ENCODE results near the gene WHRN.

The WHRN gene

DNA sequence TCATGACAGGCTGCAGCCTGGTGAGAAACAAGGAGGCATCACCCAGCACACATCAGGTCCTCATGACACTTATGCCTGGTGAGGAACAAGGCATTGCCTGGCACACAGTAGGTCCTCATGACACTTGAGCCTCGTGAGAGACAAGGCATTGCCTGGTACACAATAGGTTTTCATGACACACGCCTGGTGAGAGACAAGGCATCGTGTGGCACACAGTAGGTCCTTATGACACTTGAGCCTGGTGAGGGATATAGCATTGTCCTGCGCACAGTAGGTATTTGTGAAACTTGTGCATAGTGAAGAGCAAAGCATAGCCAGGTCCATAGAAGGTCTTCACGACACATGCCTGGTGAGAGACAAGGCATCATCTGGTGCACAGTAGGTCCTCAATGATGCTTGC is 23.5 kb downstream of the WHRN start:
- H3K79me1 ChIP-seq (ENCODE audit: low read length), result no peaks in the 10 kb centered on the region
- H3K4me1 ChIP-seq (ENCODE audit: control insufficient read depth, low read depth, low read length), result no peaks in the 10 kb centered on the region
- no peak overlapping the region for H3K27ac ChIP-seq (ENCODE audit: low read depth, low read length)
- H3K4me3 ChIP-seq (ENCODE audit: low read length), result no peak overlapping the region
- H3K4me2 ChIP-seq (ENCODE audit: low read length), result no peak overlapping the region
- H3K4ac ChIP-seq (ENCODE audit: low read depth, low read length), result no peak overlapping the region
- no peak overlapping the region for H3K9ac ChIP-seq (ENCODE audit: low read length)
- no peak overlapping the region for H2BK15ac ChIP-seq (replicated peaks; ENCODE audit: low read depth)
- H3K27me3 ChIP-seq (ENCODE audit: insufficient read depth, low read length, poor library complexity), result no peaks in the 10 kb centered on the region
- no peaks in the 10 kb centered on the region for H3K79me2 ChIP-seq (ENCODE audit: control insufficient read depth, insufficient read depth, low read length)
- no peak overlapping the region for H3K18ac ChIP-seq (ENCODE audit: low read length)
- H4K5ac ChIP-seq (ENCODE audit: low read length), result no peak overlapping the region
- H2AK5ac ChIP-seq (ENCODE audit: low read length), result no peak overlapping the region
- no peak overlapping the region for H3K56ac ChIP-seq (ENCODE audit: low read length)
- DNase-seq, result no peak
- no peak overlapping the region for H4K8ac ChIP-seq (ENCODE audit: low read depth, low read length)
- H3K36me3 ChIP-seq (ENCODE audit: control insufficient read depth, insufficient read depth, low read length), result no peaks in the 10 kb centered on the region
- no peak overlapping the region for H2BK120ac ChIP-seq (ENCODE audit: low read depth, low read length)
- H2BK5ac ChIP-seq (ENCODE audit: low read length), result no peak overlapping the region
- WGBS (ENCODE audit: extremely low coverage, insufficient coverage, low lambda C conversion rate), result no CpG with 5 or more reads among the region's 5 CpGs
- no peak overlapping the region for H3K23ac ChIP-seq (ENCODE audit: low read length)

DNA sequence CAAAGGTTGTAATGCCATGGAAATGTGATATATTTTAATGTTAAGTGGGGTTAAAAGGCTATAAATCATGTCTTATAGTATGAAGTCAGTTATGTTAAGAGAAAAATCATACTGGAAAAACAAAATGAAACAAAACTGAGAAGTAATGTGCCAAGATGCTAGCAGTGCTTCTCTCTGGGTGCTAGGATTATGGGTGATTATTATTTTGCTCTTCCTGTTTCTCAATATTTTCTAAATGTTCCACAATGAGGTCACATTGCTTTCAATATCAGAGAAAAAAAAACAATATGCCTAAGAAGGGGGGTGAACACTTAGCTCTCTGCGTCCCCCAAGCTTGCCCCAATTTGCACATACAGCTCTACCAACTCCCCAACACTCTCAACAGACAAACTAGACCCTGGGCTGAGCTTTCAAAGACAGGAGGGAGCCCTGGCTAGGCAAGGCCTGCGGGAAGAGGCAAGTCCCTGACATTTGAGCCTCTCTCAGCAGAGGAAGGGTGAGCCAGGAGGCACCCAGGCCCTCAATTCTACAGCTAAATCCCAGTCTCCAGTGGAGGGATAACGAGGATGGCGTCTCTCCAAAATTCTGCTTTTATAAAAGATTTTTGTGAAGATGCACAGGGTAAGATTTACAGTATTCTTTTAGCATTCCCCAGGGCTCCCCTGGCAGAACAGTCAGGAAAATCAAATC is 24.4 kb downstream of the WHRN start:
- no peak overlapping the region for H2BK5ac ChIP-seq (ENCODE audit: low read length)
- no peak overlapping the region for H4K8ac ChIP-seq (ENCODE audit: low read depth, low read length)
- no peaks in the 10 kb centered on the region for H3K79me1 ChIP-seq (ENCODE audit: low read length)
- no peak overlapping the region for H3K4me3 ChIP-seq (ENCODE audit: low read length)
- DNase-seq, result no peak
- H3K56ac ChIP-seq (ENCODE audit: low read length), result no peak overlapping the region
- no CpG with 5 or more reads among the region's 4 CpGs for WGBS (ENCODE audit: extremely low coverage, insufficient coverage, low lambda C conversion rate)
- no peak overlapping the region for H3K4me2 ChIP-seq (ENCODE audit: low read length)
- H3K79me2 ChIP-seq (ENCODE audit: control insufficient read depth, insufficient read depth, low read length), result no peaks in the 10 kb centered on the region
- H3K9ac ChIP-seq (ENCODE audit: low read length), result no peak overlapping the region
- no peak overlapping the region for H3K4ac ChIP-seq (ENCODE audit: low read depth, low read length)
- H3K4me1 ChIP-seq (ENCODE audit: control insufficient read depth, low read depth, low read length), result no peaks in the 10 kb centered on the region
- H2BK15ac ChIP-seq (replicated peaks; ENCODE audit: low read depth), result no peak overlapping the region
- H3K23ac ChIP-seq (ENCODE audit: low read length), result no peak overlapping the region
- H2BK120ac ChIP-seq (ENCODE audit: low read depth, low read length), result no peak overlapping the region
- no peaks in the 10 kb centered on the region for H3K27me3 ChIP-seq (ENCODE audit: insufficient read depth, low read length, poor library complexity)
- H3K36me3 ChIP-seq (ENCODE audit: control insufficient read depth, insufficient read depth, low read length), result no peaks in the 10 kb centered on the region
- no peak overlapping the region for H3K18ac ChIP-seq (ENCODE audit: low read length)
- H4K5ac ChIP-seq (ENCODE audit: low read length), result no peak overlapping the region
- no peak overlapping the region for H2AK5ac ChIP-seq (ENCODE audit: low read length)
- H3K27ac ChIP-seq (ENCODE audit: low read depth, low read length), result no peak overlapping the region

DNA sequence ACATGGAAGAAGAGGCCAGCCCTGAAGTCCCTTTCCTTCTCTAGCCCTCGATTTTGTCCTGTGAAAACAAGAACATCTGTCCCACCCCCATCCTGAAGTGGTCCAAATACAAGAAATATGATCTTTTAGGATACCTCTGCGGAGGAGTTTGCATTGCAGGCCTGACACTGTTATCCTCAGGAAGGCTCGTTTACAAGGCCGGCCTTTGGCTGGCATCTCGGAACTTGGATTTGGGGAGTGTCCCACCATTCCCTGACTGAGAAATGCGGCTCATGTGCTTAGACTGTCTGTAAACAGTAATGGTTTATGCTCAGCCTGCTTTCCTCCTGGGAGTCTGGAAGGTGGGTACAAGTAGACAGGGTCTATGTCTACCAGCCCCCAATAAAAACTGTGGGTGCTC is 26.4 kb downstream of the WHRN start:
- no peak overlapping the region for H3K23ac ChIP-seq (ENCODE audit: low read length)
- no peak overlapping the region for H2BK15ac ChIP-seq (replicated peaks; ENCODE audit: low read depth)
- H3K56ac ChIP-seq (ENCODE audit: low read length), result no peak overlapping the region
- no peak overlapping the region for H2BK5ac ChIP-seq (ENCODE audit: low read length)
- H2BK120ac ChIP-seq (ENCODE audit: low read depth, low read length), result no peak overlapping the region
- H3K4me2 ChIP-seq (ENCODE audit: low read length), result no peak overlapping the region
- no peak overlapping the region for H2AK5ac ChIP-seq (ENCODE audit: low read length)
- no peak overlapping the region for H3K27ac ChIP-seq (ENCODE audit: low read depth, low read length)
- no peak overlapping the region for H3K9ac ChIP-seq (ENCODE audit: low read length)
- no peak overlapping the region for H3K4ac ChIP-seq (ENCODE audit: low read depth, low read length)
- no peak for DNase-seq
- no peak overlapping the region for H4K5ac ChIP-seq (ENCODE audit: low read length)
- H3K4me3 ChIP-seq (ENCODE audit: low read length), result no peak overlapping the region
- H4K8ac ChIP-seq (ENCODE audit: low read depth, low read length), result no peak overlapping the region
- H3K4me1 ChIP-seq (ENCODE audit: control insufficient read depth, low read depth, low read length), result no peaks in the 10 kb centered on the region
- no peaks in the 10 kb centered on the region for H3K27me3 ChIP-seq (ENCODE audit: insufficient read depth, low read length, poor library complexity)
- WGBS (ENCODE audit: extremely low coverage, insufficient coverage, low lambda C conversion rate), result no CpG with 5 or more reads among the region's 6 CpGs
- H3K79me1 ChIP-seq (ENCODE audit: low read length), result no peaks in the 10 kb centered on the region
- no peaks in the 10 kb centered on the region for H3K36me3 ChIP-seq (ENCODE audit: control insufficient read depth, insufficient read depth, low read length)
- no peaks in the 10 kb centered on the region for H3K79me2 ChIP-seq (ENCODE audit: control insufficient read depth, insufficient read depth, low read length)
- H3K18ac ChIP-seq (ENCODE audit: low read length), result no peak overlapping the region

DNA sequence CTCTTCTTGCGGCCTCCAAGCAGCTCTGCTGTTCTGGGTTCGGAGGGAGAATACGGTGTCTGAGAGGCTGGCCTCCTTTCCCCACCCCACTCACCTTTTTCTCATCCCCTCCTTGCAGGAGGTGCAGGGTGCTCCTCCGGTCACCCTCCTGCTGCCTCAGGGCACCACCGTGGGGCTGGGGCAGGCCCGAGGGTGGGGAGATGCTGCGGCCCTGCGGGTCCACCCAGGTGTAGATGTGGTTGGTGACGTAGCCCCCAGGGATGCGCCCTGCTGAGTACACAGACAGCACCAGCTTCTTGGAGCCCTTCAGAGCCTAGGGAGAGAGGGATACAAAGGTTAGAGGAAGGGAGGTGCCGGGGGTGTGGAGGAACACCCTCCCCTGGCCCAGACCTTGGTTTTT is 26.8 kb downstream of the WHRN start:
- Histone ChIP-seq H3K23ac (ENCODE audit: low read length) (no peak overlapping the region), H2BK15ac (replicated peaks; ENCODE audit: low read depth) (no peak overlapping the region), H3K36me3 (ENCODE audit: control insufficient read depth, insufficient read depth, low read length) (no peaks in the 10 kb centered on the region), H3K27ac (ENCODE audit: low read depth, low read length) (no peak overlapping the region), H3K79me2 (ENCODE audit: control insufficient read depth, insufficient read depth, low read length) (no peaks in the 10 kb centered on the region), H3K4ac (ENCODE audit: low read depth, low read length) (no peak overlapping the region), H3K27me3 (ENCODE audit: insufficient read depth, low read length, poor library complexity) (no peaks in the 10 kb centered on the region), H3K4me2 (ENCODE audit: low read length) (no peak overlapping the region), H4K8ac (ENCODE audit: low read depth, low read length) (no peak overlapping the region), H2BK120ac (ENCODE audit: low read depth, low read length) (no peak overlapping the region), H4K5ac (ENCODE audit: low read length) (no peak overlapping the region), H3K4me1 (ENCODE audit: control insufficient read depth, low read depth, low read length) (no peaks in the 10 kb centered on the region), H3K4me3 (ENCODE audit: low read length) (no peak overlapping the region), H3K18ac (ENCODE audit: low read length) (no peak overlapping the region), H3K9ac (ENCODE audit: low read length) (no peak overlapping the region), H2AK5ac (ENCODE audit: low read length) (no peak overlapping the region), H3K56ac (ENCODE audit: low read length) (no peak overlapping the region), H2BK5ac (ENCODE audit: low read length) (no peak overlapping the region), H3K79me1 (ENCODE audit: low read length) (no peaks in the 10 kb centered on the region)
- WGBS (ENCODE audit: extremely low coverage, insufficient coverage, low lambda C conversion rate), result no CpG with 5 or more reads among the region's 11 CpGs
- no peak for DNase-seq

DNA sequence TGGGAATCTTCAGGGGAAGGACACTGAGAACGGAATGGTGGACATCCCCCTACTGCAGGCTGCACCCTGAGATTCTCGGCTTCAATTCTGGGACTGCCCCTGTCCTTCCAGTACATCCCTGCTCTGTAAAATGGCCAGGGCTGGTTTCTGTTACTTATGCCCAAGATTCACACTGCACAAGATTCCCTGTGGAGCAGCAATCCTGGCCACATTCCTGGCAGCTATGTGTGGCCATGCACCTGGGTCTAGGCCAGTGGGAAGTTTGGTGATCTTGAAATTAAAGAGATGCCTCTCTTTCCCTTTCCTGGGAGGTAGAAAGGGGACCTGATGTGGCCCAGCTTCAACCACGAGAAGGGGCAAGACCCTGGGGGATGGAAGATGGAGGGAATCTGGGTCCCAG is 27.6 kb downstream of the WHRN start:
- Histone ChIP-seq H3K79me1 (ENCODE audit: low read length) (no peaks in the 10 kb centered on the region), H3K4me1 (ENCODE audit: control insufficient read depth, low read depth, low read length) (no peaks in the 10 kb centered on the region), H3K4me2 (ENCODE audit: low read length) (no peak overlapping the region), H3K27ac (ENCODE audit: low read depth, low read length) (no peak overlapping the region), H2BK5ac (ENCODE audit: low read length) (no peak overlapping the region), H3K18ac (ENCODE audit: low read length) (no peak overlapping the region), H3K23ac (ENCODE audit: low read length) (no peak overlapping the region), H4K8ac (ENCODE audit: low read depth, low read length) (no peak overlapping the region), H2AK5ac (ENCODE audit: low read length) (no peak overlapping the region), H3K56ac (ENCODE audit: low read length) (no peak overlapping the region), H2BK15ac (replicated peaks; ENCODE audit: low read depth) (no peak overlapping the region), H4K5ac (ENCODE audit: low read length) (no peak overlapping the region), H3K4ac (ENCODE audit: low read depth, low read length) (no peak overlapping the region), H3K9ac (ENCODE audit: low read length) (no peak overlapping the region), H3K4me3 (ENCODE audit: low read length) (no peak overlapping the region), H3K79me2 (ENCODE audit: control insufficient read depth, insufficient read depth, low read length) (no peaks in the 10 kb centered on the region), H3K36me3 (ENCODE audit: control insufficient read depth, insufficient read depth, low read length) (no peaks in the 10 kb centered on the region), H3K27me3 (ENCODE audit: insufficient read depth, low read length, poor library complexity) (no peaks in the 10 kb centered on the region), H2BK120ac (ENCODE audit: low read depth, low read length) (no peak overlapping the region)
- WGBS (ENCODE audit: extremely low coverage, insufficient coverage, low lambda C conversion rate), result no CpG with 5 or more reads among the region's 3 CpGs
- no peak for DNase-seq

DNA sequence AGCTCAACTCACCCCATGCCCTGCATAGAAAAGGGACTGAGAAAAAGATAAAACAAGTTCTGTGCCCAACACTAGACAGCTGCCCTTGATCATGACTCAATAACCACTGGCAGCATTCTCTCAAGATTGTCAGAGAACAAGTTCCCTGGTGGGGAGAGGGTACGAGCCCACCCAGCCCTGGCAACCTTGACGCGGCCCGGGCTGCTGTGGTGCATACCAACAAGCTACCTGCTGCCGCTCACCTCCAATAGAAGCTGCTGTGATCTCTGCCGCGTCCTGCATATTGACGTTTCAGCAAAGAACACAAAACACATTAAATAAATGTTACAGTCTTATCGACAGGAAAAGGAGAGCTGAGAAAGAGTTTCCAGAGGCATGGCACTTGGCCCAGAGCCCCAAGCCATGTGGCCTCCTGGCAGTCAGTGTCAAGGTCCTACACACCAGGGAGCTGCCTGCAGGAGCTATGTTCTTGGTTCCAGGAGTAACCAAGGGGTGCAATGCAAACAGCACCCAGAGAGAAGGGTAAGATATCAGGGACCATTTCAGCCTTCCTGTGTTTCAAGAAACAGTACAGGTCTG is 28.3 kb downstream of the WHRN start:
- H3K4ac ChIP-seq (ENCODE audit: low read depth, low read length), result no peak overlapping the region
- H3K4me2 ChIP-seq (ENCODE audit: low read length), result no peak overlapping the region
- no peaks in the 10 kb centered on the region for H3K27me3 ChIP-seq (ENCODE audit: insufficient read depth, low read length, poor library complexity)
- DNase-seq, result no peak
- no peak overlapping the region for H3K4me3 ChIP-seq (ENCODE audit: low read length)
- H3K79me2 ChIP-seq (ENCODE audit: control insufficient read depth, insufficient read depth, low read length), result no peaks in the 10 kb centered on the region
- H2BK5ac ChIP-seq (ENCODE audit: low read length), result no peak overlapping the region
- no peak overlapping the region for H2AK5ac ChIP-seq (ENCODE audit: low read length)
- H3K79me1 ChIP-seq (ENCODE audit: low read length), result no peaks in the 10 kb centered on the region
- no peak overlapping the region for H4K8ac ChIP-seq (ENCODE audit: low read depth, low read length)
- no peaks in the 10 kb centered on the region for H3K36me3 ChIP-seq (ENCODE audit: control insufficient read depth, insufficient read depth, low read length)
- H3K18ac ChIP-seq (ENCODE audit: low read length), result no peak overlapping the region
- no peak overlapping the region for H3K27ac ChIP-seq (ENCODE audit: low read depth, low read length)
- no peak overlapping the region for H2BK120ac ChIP-seq (ENCODE audit: low read depth, low read length)
- H3K4me1 ChIP-seq (ENCODE audit: control insufficient read depth, low read depth, low read length), result no peaks in the 10 kb centered on the region
- no peak overlapping the region for H4K5ac ChIP-seq (ENCODE audit: low read length)
- no CpG with 5 or more reads among the region's 9 CpGs for WGBS (ENCODE audit: extremely low coverage, insufficient coverage, low lambda C conversion rate)
- H3K23ac ChIP-seq (ENCODE audit: low read length), result peak overlapping the region; percentile 24
- H3K9ac ChIP-seq (ENCODE audit: low read length), result no peak overlapping the region
- H3K56ac ChIP-seq (ENCODE audit: low read length), result no peak overlapping the region
- H2BK15ac ChIP-seq (replicated peaks; ENCODE audit: low read depth), result no peak overlapping the region

Data from mesendoderm (in vitro differentiated cells).